ENCODE data around the gene PKDREJ.

PKDREJ gene

DNA sequence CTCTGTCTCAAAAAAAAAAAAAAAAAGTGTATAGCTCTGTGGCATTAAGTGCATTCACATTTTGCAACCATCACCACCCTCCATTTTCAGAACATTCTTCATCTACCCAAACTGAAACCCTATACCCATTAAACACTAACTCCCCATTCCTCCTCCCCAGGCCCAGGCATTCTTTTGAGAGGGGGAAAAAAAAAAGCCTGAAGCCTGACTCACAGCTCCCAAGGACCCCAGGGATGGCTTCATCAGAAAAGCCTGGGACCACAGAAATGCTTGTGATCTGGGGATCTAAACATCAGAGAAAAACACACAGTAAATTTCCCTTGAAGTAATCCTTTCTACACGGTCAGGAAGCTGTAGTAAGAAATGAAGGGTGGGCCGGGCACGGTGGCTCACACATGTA, 22.9 kb upstream of the PKDREJ start:
- no peak for DNase-seq (ENCODE audit: low read depth in 1 of 2, low spot score in 1 of 2)
- TF ChIP-seq JUND (IDR thresholded peaks at IDR 0.05; ENCODE audit: low read depth) = no peak
- in situ Hi-C loops (cut with HindIII; ENCODE audit: low pct_unique_long_range_greater_than_20kb, low sequenced_read_pairs) = no loop called here

DNA sequence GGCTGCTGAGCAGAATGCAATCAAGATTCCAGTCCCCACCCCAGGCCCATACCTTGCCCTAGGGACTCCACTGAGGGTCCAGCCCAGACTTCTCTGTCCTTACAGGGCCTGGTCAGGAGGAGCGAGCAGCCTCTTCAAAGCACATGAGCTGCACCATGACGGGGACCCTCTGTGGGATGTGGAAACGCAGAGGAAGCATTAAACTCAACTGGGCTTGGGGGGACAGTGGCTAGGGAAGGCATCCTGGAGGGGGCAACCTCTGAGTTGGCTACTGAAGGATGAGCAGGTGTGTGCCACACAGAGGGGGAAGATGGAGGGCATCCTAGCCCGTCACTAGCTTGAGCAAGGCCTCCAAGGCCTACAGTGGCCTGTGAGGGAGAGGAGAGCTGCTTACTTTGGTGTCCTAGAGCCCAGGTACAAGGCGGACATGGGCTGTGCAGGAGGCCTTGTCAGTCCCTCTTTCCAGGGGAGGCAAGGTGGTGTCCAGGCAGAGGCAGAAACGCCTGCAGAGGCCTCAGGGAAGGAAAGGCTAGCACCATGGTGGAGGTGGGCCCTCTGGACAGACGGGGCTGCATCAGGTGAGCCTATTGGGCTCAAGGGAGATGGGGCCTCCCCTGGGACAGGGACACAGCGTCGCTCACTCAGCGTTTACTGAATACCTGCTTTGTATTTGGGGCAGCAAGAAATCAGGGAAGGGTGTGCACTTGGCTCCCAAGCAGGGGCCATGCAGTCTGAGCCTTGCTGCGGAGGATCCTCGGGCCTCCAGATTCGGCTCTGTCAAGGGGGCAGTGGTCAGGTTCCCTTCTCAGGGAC, 18.9 kb upstream of the PKDREJ start:
- DNase-seq (ENCODE audit: low read depth in 1 of 2, low spot score in 1 of 2) = no peak
- in situ Hi-C loops (cut with HindIII; ENCODE audit: low pct_unique_long_range_greater_than_20kb, low sequenced_read_pairs) = no loop called here
- no peak for TF ChIP-seq JUND (IDR thresholded peaks at IDR 0.05; ENCODE audit: low read depth)

DNA sequence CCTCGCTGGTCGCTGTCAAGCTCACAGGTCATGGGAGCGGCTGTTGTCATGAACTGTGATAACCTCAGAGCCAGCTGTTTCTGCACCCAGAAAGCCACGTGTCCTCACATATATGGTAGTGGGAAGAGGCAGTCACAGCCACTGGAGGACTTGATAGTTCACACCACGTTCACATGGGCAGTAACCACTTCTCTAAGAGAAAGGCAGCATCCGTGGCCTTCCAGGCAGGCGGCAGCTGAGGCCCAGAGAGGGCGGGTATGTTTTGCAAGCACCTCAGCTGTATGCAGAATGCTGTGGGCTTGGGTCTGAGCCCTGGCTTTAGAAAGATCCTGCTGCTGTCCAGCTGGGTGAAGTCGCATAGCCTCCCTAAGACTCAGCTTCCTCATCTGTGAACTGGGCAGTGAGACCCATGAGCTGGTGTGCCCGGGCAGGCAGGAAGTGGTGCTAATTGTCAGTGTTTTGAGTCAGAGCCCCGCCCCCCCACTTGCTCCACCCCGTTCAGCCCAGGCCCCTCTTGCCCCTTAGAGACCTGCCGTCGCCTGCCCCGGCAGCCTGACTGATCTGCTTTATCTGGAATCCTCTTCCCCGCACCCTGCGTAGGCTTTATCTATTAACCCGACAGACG, 18.0 kb upstream of the PKDREJ start:
- in situ Hi-C loops (cut with HindIII; ENCODE audit: low pct_unique_long_range_greater_than_20kb, low sequenced_read_pairs) = no loop called here
- no peak for DNase-seq (ENCODE audit: low read depth in 1 of 2, low spot score in 1 of 2)
- TF ChIP-seq JUND (IDR thresholded peaks at IDR 0.05; ENCODE audit: low read depth) = no peak

DNA sequence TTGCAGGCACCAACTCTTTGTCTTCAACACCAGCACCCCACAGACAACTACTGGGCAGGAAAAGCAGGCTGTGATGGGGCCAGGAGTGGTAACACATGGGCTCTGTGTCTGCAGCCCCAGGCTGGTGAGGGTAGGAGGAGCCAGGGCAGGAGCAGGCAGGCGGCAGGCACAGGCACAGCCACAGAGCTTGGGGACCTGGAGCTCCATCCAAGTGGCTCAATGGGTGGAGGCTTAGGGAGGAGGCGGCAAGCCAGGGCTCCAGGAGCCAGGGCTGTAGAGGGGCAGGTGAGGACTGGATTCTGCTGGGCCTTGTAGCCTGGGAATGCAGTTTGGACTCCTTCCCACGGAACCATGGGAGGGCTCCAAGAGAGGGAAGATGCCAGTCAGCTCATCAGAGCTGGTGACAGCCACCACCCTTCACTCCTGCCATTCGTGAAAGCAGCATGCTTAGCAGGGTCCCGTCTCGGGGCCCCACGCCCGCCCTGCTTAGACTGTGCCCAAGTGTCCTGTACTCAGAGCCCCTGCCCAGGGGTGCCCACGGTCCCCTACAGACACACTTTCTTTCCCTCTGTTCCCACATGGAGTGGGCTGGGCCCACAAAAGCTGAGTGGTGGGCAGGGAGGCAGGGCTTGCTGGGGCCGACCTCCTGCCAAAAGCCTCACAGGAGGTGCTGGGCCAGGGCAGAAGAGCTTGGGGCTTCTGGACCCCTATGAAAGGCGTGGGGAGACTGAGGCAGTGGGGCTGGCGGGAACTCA, 17.1 kb upstream of the PKDREJ start:
- no peak for DNase-seq (ENCODE audit: low read depth in 1 of 2, low spot score in 1 of 2)
- in situ Hi-C loops (cut with HindIII; ENCODE audit: low pct_unique_long_range_greater_than_20kb, low sequenced_read_pairs) = no loop called here
- no peak for TF ChIP-seq JUND (IDR thresholded peaks at IDR 0.05; ENCODE audit: low read depth)

DNA sequence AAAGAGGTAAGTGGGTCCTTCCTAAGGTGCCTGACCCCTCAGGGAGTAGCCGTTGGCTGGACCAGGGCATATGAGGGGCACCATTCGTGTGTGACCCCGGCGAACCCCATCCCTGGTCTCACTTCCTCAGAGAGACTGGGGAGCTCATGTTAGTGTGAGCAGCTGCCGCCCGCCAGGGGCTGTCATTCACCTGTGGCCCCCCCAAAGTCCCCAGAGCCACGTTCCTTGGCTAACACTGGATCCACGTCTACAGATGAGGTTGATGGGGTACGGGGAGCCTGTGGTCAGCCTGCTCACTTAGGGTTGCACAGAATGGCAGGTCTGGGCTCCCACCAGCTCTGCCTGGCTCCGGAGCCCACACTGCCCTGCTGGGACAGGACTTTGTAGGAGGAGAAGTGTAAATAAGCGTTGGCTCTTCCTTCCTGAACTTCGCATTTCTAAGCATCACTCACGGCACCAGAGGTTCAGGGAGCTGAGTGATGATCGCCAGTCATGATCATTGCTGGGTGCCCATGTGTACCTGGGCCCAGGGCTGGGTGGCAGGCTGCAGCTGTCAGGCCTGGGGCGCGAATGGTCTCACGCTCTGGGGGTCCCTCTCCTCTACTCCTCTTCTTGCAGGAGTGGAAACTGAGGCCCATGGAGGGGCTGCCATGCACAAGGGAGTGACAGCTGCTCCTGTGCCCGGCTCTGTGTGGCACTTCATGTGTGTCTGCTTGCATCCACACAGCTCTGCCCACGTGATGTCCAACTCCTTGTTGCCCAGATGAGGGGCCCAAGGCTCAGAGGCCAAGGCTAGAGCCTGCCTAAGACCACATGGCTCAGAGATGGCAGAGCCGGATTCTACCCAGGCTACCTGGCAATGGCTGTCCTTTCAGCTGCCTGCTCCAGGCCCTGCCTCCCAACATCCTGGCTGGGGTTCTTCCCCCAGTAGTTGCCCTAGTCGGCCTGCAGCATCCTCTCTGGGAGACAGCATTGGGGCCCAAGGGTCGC, 15.8 kb upstream of the PKDREJ start:
- no peak for TF ChIP-seq JUND (IDR thresholded peaks at IDR 0.05; ENCODE audit: low read depth)
- in situ Hi-C loops (cut with HindIII; ENCODE audit: low pct_unique_long_range_greater_than_20kb, low sequenced_read_pairs) = no loop called here
- no peak for DNase-seq (ENCODE audit: low read depth in 1 of 2, low spot score in 1 of 2)

DNA sequence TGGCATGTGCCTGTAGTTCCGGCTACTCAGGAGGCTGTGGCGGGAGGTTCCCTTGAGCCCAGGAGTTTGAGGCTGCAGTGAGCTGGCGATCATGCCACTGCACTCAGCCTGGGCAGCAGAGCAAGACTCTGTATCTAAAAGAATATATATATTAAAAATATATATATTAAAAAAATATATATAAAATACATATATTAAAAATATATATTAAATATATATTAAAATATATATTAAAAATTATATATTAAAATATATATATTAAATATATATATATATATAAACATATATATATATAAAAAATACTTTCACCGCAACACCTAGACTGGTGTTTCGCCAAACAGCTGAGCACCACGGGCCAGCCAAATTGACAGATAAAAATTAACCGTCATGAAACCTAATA, 13.4 kb upstream of the PKDREJ start:
- in situ Hi-C loops (cut with HindIII; ENCODE audit: low pct_unique_long_range_greater_than_20kb, low sequenced_read_pairs) = no loop called here
- no peak for TF ChIP-seq JUND (IDR thresholded peaks at IDR 0.05; ENCODE audit: low read depth)

DNA sequence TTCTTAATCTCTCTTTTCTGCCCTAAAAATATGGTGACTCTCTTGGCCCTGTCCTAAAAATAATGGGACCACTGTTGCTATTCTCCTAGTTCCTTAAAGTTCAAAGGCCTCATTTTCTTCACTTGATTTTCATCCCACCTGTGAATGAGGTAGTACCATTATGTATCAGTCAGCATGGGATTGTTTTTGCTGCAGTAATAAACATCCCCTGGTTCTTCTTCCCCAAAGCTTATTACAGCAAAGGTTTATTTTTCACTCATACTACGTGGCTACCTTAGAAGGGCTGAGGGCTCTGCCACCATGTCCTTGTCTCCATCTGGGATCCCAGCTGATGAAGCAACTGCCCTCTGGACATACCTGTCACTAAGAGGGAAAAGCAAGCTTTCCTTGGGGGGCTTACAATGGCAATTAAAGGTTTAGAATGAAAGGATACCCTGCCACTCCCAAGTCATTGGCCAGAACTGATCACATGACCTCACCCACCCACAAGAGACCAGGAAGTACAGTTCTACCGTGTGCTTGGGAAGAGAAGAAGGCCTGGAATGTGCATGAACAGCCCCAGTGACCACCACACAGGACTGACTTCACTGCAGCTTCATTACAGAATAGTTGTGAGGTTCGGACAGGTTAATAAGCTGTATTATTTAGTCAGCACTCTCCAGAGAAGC, 12.4 kb upstream of the PKDREJ start:
- DNase-seq (ENCODE audit: low read depth in 1 of 2, low spot score in 1 of 2) = no peak
- TF ChIP-seq JUND (IDR thresholded peaks at IDR 0.05; ENCODE audit: low read depth) = no peak
- in situ Hi-C loops (cut with HindIII; ENCODE audit: low pct_unique_long_range_greater_than_20kb, low sequenced_read_pairs) = no loop called here

More for the DNA sequence above, 13.4 kb upstream of the PKDREJ start:
- no peak for DNase-seq (ENCODE audit: low read depth in 1 of 2, low spot score in 1 of 2)

DNA sequence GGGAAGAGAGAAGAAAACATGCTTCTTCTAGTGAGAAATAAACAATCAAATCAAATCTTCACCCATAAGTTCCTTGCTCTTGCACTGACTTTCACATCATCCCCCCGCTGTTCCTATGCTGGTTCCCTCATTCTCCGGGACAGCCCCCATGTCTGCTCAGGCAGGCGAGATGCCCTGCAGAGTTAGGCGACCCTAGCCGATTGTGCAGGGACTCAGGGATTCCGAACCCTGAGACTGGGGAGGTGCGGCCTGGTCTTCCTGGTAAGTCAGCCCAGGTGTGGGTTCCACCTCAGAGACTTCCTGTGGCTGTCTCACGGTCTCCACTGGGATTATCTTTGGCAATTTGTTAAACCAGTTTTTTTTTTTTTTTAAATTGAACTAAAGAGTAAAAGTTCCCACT, 11.2 kb upstream of the PKDREJ start:
- no peak for DNase-seq (ENCODE audit: low read depth in 1 of 2, low spot score in 1 of 2)
- in situ Hi-C loops (cut with HindIII; ENCODE audit: low pct_unique_long_range_greater_than_20kb, low sequenced_read_pairs) = no loop called here
- no peak for TF ChIP-seq JUND (IDR thresholded peaks at IDR 0.05; ENCODE audit: low read depth)

DNA sequence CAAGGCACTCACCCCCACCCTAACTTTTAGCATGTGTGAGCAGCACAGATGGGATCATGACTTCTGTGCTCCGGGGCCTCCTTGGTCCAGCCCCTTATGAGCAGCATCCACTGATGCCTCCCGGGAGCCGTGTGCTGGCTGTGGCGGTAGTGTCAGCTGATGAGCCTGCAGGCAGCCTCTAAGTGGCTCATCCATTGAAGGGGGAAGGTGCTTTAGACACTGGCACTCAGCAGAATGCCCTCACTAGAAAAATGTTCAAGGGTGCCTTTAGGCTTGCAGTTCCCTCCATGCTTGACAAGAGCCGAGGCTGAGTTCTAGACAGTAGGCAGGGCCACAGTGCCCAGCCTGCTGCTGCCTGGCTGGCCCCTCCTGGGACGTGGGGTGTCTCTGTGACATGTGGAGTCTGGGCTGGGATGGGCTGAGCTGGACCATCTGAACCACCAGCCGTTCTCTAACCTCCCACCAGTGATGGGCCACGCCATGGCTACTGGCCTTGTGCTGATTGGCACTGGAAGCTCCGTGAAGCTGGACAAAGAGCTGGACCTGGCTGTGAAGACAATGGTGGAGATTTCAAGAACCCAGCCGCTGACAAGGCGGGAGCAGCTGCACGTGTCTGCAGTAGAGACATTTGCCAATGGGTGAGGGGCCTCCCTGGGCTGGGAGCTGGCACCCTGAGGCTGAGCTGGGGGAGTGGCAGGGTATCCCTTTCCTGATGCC, 10.4 kb upstream of the PKDREJ start:
- in situ Hi-C loops (cut with HindIII; ENCODE audit: low pct_unique_long_range_greater_than_20kb, low sequenced_read_pairs) = no loop called here
- DNase-seq (ENCODE audit: low read depth in 1 of 2, low spot score in 1 of 2) = no peak
- TF ChIP-seq JUND (IDR thresholded peaks at IDR 0.05; ENCODE audit: low read depth) = no peak

DNA sequence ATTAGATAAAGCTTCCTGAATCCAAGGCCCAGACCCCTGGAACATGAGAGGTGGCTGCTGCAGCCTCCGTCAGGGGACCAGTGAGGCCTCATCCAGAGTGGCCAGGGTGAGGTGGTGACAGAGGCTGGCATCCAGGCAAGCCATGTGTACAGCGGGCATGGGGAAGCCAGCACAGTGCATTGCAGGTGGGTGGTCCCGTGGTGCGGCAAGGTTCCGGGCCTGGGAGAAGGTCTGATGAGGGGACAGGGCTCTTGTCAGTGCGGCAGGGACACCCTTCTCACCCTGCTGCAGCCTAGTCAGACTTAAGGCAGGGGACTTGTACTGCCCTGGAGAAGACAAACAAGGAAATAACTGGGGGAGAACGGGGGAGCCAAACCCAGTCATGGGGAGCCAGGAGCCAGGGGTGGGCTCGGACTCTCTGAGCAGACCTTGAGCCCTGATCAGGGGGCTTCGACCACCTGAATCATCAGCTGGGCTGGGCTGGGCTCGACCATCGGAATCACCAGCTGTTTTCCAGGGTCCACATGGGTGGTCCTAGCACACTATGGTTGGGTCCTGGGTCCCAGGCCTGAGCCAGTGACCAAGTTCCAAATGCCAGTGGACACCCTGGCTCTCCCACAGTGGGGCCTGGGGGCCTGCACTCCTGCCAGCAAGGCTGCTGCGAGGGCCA, 9.8 kb upstream of the PKDREJ start:
- no peak for DNase-seq (ENCODE audit: low read depth in 1 of 2, low spot score in 1 of 2)
- TF ChIP-seq JUND (IDR thresholded peaks at IDR 0.05; ENCODE audit: low read depth) = no peak
- in situ Hi-C loops (cut with HindIII; ENCODE audit: low pct_unique_long_range_greater_than_20kb, low sequenced_read_pairs) = no loop called here

DNA sequence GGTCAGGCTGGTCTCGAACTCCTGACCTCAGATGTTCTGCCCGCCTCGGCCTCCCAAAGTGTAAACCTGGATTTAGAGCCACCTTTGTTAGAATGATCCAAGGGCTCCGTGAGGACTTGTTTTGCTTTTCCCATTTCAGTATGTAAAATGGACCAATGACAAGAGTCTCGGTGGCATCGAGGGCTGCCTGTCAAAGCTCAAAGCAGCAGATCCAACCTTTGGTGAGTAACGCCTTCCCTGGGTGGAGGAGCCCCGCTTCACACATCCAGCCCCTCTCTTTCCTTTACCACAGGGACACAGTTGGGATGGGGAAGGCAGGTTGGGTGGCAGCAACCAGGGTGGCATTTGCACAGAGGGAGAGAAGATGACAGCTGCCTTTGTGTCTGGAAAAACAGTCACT, 9.1 kb upstream of the PKDREJ start:
- no peak for DNase-seq (ENCODE audit: low read depth in 1 of 2, low spot score in 1 of 2)
- TF ChIP-seq JUND (IDR thresholded peaks at IDR 0.05; ENCODE audit: low read depth) = no peak
- in situ Hi-C loops (cut with HindIII; ENCODE audit: low pct_unique_long_range_greater_than_20kb, low sequenced_read_pairs) = no loop called here

All from T47D (cell line).